ENCODE measurements around the gene PGM2L1.
"Not testable (repeated sequence)": the region's sequence is repeated elsewhere in the genome, so short reads cannot be mapped to it uniquely, and the experiment has no call there.

PGM2L1 gene

GRCh38 chr11:74347381-74347780 lies 50.9 kb downstream of the PGM2L1 start:
- TF ChIP-seq Cebpa-rat (IDR thresholded peaks at IDR 0.05): no peak
- Histone ChIP-seq H3K9ac (no peak overlapping the region), H3K27ac (no peak overlapping the region), H4K20me1 (no peaks in the 10 kb centered on the region), H3K9me3 (no peaks in the 10 kb centered on the region), H3K4me1 (no peaks in the 10 kb centered on the region), H3K36me3 (peaks cover 14% of the 10 kb centered on the region), H3K27me3 (no peaks in the 10 kb centered on the region), H3K4me3 (no peak overlapping the region), H3K4me2 (no peak overlapping the region)

DNA sequence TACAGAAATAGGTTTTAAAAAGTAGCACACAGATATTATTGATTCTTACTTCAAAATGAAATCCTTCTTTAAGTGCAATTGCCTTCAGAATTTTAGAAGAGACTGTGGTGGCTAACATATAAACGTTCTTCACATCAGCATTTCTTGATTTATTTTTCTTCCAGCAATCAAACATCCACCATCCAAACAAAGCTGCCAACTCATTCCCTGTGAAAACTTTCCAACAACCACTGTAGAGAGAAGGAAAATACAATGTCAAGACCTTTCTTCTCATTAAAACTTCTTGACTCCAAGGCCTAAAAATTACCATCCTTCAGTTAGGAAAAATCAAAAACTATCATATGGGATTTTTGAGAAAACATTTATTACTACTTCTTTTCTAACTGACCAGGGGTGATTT lies 52.8 kb downstream of the PGM2L1 start:
- TF ChIP-seq Cebpa-rat (IDR thresholded peaks at IDR 0.05): no peak
- Histone ChIP-seq H3K4me2 (no peak overlapping the region), H4K20me1 (no peaks in the 10 kb centered on the region), H3K4me3 (no peak overlapping the region), H3K4me1 (no peaks in the 10 kb centered on the region), H3K27ac (no peak overlapping the region), H3K27me3 (no peaks in the 10 kb centered on the region), H3K9me3 (no peaks in the 10 kb centered on the region), H3K36me3 (peaks cover 14% of the 10 kb centered on the region), H3K9ac (no peak overlapping the region)

- H3K9ac ChIP-seq: no peak overlapping the region
Observed at GRCh38 chr11:74341921-74342320, 56.3 kb downstream of the PGM2L1 start.

GRCh38 chr11:74339619-74340018 lies 58.6 kb downstream of the PGM2L1 start:
- Histone ChIP-seq H3K4me1 (no peaks in the 10 kb centered on the region), H3K36me3 (peaks cover 32% of the 10 kb centered on the region), H3K4me3 (no peak overlapping the region), H3K27ac (no peak overlapping the region), H3K9ac (no peak overlapping the region), H4K20me1 (no peaks in the 10 kb centered on the region), H3K4me2 (no peak overlapping the region), H3K27me3 (no peaks in the 10 kb centered on the region), H3K9me3 (no peaks in the 10 kb centered on the region)
- TF ChIP-seq Cebpa-rat (IDR thresholded peaks at IDR 0.05): no peak

More at GRCh38 chr11:74341921-74342320, 56.3 kb downstream of the PGM2L1 start:
- H3K27ac ChIP-seq: no peak overlapping the region
- H4K20me1 ChIP-seq: no peaks in the 10 kb centered on the region
- TF ChIP-seq Cebpa-rat (IDR thresholded peaks at IDR 0.05): no peak
- H3K4me3 ChIP-seq: no peak overlapping the region
- no peaks in the 10 kb centered on the region for H3K4me1 ChIP-seq
- no peaks in the 10 kb centered on the region for H3K9me3 ChIP-seq
- no peaks in the 10 kb centered on the region for H3K27me3 ChIP-seq
- no peak overlapping the region for H3K4me2 ChIP-seq
- H3K36me3 ChIP-seq: peaks cover 29% of the 10 kb centered on the region

DNA sequence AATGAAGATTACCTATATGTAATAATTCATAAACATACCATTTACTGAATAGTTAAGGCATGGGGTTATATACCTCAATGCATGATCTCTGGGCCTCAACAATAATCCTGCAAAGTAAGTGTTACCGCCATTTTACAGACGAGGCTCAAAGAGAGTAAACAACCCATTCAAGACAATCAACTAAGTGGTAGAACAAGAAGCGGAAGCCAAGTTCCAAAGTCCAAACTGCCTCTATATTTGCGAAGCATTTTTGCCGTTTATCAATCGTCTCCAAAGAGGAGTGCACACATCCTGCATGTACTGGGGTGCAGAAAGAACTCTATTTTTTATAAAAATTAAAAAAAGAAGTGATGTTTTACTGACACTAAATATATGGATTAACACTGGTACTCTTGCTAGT lies 59.3 kb downstream of the PGM2L1 start:
- H4K20me1 ChIP-seq: no peaks in the 10 kb centered on the region
- H3K4me2 ChIP-seq: no peak overlapping the region
- no peak overlapping the region for H3K27ac ChIP-seq
- no peaks in the 10 kb centered on the region for H3K4me1 ChIP-seq
- H3K27me3 ChIP-seq: no peaks in the 10 kb centered on the region
- peaks cover 32% of the 10 kb centered on the region for H3K36me3 ChIP-seq
- H3K9ac ChIP-seq: no peak overlapping the region
- no peaks in the 10 kb centered on the region for H3K9me3 ChIP-seq
- no peak overlapping the region for H3K4me3 ChIP-seq
- TF ChIP-seq Cebpa-rat (IDR thresholded peaks at IDR 0.05): no peak

- Histone ChIP-seq H3K4me1 (no peaks in the 10 kb centered on the region), H4K20me1 (no peaks in the 10 kb centered on the region), H3K4me2 (no peak overlapping the region), H3K9ac (no peak overlapping the region), H3K36me3 (peaks cover 10% of the 10 kb centered on the region), H3K4me3 (no peak overlapping the region), H3K27me3 (no peaks in the 10 kb centered on the region), H3K9me3 (peaks cover 4% of the 10 kb centered on the region; the same call in 1 of the 2 replicates), H3K27ac (no peak overlapping the region)
- TF ChIP-seq Cebpa-rat (IDR thresholded peaks at IDR 0.05): no peak
Observed at GRCh38 chr11:74333193-74333592, 65.0 kb downstream of the PGM2L1 start.

DNA sequence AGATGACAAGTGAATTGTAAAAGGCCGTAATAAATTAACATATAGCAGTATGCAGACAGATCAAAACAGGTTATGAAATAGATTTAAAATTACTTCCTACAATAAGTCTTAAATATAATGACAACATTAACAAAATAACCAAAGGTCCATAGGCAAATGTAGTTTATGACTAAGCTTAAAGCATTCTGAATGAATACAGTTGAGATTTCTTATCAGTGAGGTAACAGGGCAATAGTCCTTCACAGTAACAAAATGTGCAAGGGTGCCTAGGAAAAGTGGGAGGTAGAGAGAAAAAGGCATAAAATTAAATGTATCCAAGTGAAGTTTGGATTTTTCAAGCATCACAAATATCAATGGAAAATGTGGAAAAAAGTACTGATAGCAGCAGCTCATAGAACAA lies 65.9 kb downstream of the PGM2L1 start:
- no peak overlapping the region for H3K27ac ChIP-seq
- H3K9me3 ChIP-seq: peaks cover 13% of the 10 kb centered on the region
- H3K4me2 ChIP-seq: no peak overlapping the region
- no peak for TF ChIP-seq Cebpa-rat (IDR thresholded peaks at IDR 0.05)
- H4K20me1 ChIP-seq: no peaks in the 10 kb centered on the region
- no peak overlapping the region for H3K4me3 ChIP-seq
- H3K27me3 ChIP-seq: no peaks in the 10 kb centered on the region
- peaks cover 12% of the 10 kb centered on the region for H3K36me3 ChIP-seq
- H3K4me1 ChIP-seq: no peaks in the 10 kb centered on the region
- H3K9ac ChIP-seq: no peak overlapping the region

DNA sequence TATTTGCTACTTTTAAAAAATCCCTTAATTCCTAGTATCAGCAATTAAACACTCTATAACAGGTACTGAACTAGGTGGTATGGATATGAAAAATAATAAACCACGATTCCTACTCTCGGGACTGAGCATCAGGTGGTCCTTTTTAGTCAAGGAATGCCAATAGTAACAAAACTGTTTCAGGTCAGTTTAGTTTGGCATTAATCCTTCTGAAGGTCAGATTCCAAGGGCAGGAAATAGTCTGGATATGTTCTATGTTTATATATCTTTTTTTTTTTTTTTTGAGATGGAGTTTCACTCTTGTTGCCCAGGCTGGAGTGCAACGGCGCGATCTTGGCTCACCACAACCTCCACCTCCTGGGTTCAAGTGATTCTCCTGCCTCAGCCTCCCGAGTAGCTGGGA lies 67.2 kb downstream of the PGM2L1 start:
- H3K27me3 ChIP-seq, H3K27ac ChIP-seq: not testable (repeated sequence)

GRCh38 chr11:74330075-74330858 lies 68.0 kb downstream of the PGM2L1 start:
- Histone ChIP-seq H3K9me3 (peaks cover 13% of the 10 kb centered on the region), H3K4me3 (no peak overlapping the region), H4K20me1 (no peaks in the 10 kb centered on the region), H3K9ac (no peak overlapping the region), H3K36me3 (peaks cover 12% of the 10 kb centered on the region; the same call in 1 of the 2 replicates), H3K27me3 (no peaks in the 10 kb centered on the region), H3K4me1 (no peaks in the 10 kb centered on the region), H3K27ac (no peak overlapping the region), H3K4me2 (no peak overlapping the region)
- TF ChIP-seq Cebpa-rat (IDR thresholded peaks at IDR 0.05): no peak

More for the DNA sequence above, 67.2 kb downstream of the PGM2L1 start:
- not testable (repeated sequence) for H3K4me3 ChIP-seq, H3K9ac ChIP-seq, H3K4me1 ChIP-seq, H4K20me1 ChIP-seq, H3K4me2 ChIP-seq
- peaks cover 12% of the 10 kb centered on the region; the same call in 1 of the 2 replicates for H3K36me3 ChIP-seq
- peaks cover 13% of the 10 kb centered on the region for H3K9me3 ChIP-seq

DNA sequence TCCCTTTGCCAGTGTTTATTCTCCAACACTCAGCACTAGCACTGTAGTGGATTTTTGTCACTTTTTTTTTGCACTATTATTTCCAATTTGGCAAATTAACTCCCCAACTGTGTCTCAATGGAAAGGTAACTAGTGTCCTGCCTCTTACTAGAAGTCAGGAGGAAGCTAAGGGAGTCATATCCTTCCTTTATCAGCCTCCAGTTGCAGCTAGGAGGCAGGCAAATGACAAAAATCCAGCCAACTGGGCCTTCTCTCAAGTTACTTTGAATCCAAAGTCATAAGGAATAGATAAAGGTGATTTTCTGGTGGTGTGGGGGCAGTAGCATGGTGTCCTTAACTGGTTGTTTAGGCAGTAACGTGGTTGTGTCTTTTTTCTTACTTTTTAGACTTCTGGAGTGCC lies 71.2 kb downstream of the PGM2L1 start:
- Histone ChIP-seq H3K4me1 (no peaks in the 10 kb centered on the region), H3K4me3 (no peak overlapping the region), H3K36me3 (peaks cover 8% of the 10 kb centered on the region; the same call in 1 of the 2 replicates), H3K9me3 (peaks cover 13% of the 10 kb centered on the region), H3K27ac (no peak overlapping the region), H3K4me2 (no peak overlapping the region), H4K20me1 (no peaks in the 10 kb centered on the region), H3K9ac (no peak overlapping the region), H3K27me3 (no peaks in the 10 kb centered on the region)
- no peak for TF ChIP-seq Cebpa-rat (IDR thresholded peaks at IDR 0.05)
